ENCODE data around the gene SEPTIN1.
A peak's percentile ranks its signal among the peaks of the same experiment; 100 is the strongest.

The SEPTIN1 gene, protein sequence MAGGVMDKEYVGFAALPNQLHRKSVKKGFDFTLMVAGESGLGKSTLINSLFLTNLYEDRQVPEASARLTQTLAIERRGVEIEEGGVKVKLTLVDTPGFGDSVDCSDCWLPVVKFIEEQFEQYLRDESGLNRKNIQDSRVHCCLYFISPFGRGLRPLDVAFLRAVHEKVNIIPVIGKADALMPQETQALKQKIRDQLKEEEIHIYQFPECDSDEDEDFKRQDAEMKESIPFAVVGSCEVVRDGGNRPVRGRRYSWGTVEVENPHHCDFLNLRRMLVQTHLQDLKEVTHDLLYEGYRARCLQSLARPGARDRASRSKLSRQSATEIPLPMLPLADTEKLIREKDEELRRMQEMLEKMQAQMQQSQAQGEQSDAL

GRCh38 chr16:30382111-30382881 is at the start of gene SEPTIN1:
TSS of gene SEPTIN1 (minus strand) at chr16:30382561. CDS start at chr16:30382542, 19 bp downstream.
- no peak for DNase-seq

- DNase-seq = no peak
These were observed 48.1 kb upstream of the SEPTIN1 start for GRCh38 chr16:30430428-30430970.

DNA sequence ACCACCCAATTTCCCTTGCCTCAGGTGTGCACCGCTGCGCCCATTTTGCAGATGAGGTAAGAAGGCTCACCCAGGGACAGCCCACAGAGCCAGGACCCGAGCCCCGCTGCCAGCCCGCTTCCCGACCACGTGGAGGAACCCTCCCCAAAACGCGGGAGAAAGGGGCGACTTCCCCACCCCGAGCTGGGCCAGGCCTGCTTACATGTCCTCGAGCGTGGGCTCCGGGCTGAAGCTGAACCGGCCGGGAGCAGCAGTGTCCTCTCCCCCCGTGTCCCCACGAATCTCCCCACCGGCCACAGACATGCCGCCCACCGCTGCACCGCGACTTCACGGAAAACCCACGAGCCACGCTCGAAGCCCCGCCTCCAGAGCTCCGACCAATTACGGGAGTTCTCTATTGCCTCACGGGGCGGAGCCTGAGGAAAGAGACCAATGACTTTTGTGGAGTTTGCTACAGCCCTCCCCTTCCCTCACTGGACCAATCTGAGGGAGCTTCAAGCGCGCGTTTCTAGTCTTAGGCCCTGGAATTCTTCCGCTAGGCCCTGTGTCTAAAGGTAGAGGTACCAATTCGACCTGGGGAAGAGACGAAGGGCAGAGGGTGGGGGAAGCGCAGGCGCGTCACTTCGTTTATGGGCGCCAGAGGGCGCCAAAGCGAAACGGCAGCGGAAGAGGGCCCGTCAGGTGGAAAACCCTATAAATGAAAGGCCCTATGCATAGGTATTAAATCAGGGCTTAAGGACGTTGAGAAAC is 47.5 kb upstream of the SEPTIN1 start, which contains the start of gene DCTPP1:
Gene DCTPP1, minus strand, starts transcription at position 353 of the 750 bp plus-strand sequence. Its CDS starts 50 bp downstream, at position 303.
- peak; percentile 99 for DNase-seq

DNA sequence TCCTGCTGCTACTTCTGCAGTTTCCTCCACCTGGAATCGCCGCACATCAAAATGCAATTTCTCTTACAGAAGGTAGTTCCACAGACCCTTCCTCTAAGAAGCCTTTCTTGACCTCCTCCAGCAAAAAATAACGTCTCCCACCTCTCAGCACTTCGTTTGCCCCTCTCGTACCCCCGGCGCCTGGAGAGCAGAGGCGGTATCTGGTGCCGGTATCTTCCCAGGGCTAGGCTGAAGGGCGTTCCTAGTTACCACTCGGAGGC is 47.0 kb upstream of the SEPTIN1 start:
- no peak for DNase-seq

GRCh38 chr16:30428055-30428454 is 45.7 kb upstream of the SEPTIN1 start:
- DNase-seq = no peak

GRCh38 chr16:30421010-30421409 is 38.6 kb upstream of the SEPTIN1 start:
- DNase-seq = no peak

DNA sequence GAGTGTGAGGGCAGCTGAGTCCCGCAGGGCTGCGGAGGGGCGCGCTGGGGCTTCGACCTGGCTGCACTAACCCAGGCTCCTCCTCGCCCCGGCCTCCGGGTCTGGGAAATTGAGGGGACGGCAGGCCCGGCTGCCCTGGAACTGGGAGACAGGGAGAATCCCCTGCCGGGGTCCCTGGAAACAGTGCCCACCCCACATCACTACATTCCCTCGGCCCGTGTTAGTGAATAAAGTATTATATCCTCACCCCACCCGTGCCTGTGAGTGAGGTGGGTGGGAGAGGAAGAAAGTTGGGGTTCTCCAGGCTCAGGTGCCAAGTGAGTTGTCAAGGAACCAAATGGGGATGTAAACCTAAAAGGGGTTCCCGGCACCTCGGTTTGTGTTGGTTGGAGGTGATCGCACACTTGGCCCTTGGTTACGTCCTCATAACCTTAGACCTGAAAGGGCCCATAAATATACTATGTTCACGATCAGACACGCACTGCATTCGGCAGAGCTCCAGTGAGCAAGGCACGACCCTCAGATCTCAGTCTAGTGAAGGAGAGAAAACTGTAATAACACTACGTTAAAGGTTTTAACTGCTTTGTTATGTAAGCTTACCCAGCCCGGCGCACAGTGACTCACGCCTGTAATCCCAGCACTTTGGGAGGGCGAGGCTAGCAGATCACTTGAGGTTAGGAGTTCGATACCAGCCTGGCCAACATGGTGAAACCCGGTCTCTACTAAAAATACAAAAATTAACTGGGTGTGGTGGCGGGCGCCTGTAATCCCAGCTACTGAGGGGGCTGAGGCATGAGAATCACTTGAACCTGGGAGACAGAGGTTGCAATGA is 36.2 kb upstream of the SEPTIN1 start:
- DNase-seq = no peak

DNA sequence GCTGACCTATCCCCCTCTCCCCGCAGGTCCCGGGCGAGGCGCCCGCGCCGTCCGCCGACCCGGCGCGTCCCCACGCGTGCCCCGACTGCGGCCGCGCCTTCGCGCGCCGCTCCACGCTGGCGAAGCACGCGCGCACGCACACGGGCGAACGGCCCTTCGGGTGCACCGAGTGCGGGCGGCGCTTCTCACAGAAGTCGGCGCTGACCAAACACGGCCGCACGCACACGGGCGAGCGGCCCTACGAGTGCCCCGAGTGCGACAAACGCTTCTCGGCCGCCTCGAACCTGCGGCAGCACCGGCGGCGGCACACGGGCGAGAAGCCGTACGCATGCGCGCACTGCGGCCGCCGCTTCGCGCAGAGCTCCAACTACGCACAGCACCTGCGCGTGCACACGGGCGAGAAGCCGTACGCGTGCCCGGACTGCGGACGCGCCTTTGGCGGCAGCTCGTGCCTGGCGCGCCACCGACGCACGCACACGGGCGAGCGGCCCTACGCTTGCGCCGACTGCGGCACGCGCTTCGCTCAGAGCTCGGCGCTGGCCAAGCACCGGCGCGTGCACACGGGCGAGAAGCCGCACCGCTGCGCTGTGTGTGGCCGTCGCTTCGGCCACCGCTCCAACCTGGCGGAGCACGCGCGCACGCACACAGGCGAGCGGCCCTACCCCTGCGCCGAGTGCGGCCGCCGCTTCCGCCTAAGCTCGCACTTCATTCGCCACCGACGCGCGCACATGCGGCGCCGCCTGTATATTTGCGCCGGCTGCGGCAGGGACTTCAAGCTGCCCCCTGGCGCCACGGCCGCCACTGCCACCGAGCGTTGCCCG is 35.4 kb upstream of the SEPTIN1 start:
- peak; percentile 68 for DNase-seq

GRCh38 chr16:30416624-30417528 is 34.5 kb upstream of the SEPTIN1 start:
- DNase-seq = no peak

GRCh38 chr16:30416047-30416603 is 33.8 kb upstream of the SEPTIN1 start:
- DNase-seq = no peak

- DNase-seq = no peak
These were observed 31.8 kb upstream of the SEPTIN1 start for GRCh38 chr16:30414159-30414558.

DNA sequence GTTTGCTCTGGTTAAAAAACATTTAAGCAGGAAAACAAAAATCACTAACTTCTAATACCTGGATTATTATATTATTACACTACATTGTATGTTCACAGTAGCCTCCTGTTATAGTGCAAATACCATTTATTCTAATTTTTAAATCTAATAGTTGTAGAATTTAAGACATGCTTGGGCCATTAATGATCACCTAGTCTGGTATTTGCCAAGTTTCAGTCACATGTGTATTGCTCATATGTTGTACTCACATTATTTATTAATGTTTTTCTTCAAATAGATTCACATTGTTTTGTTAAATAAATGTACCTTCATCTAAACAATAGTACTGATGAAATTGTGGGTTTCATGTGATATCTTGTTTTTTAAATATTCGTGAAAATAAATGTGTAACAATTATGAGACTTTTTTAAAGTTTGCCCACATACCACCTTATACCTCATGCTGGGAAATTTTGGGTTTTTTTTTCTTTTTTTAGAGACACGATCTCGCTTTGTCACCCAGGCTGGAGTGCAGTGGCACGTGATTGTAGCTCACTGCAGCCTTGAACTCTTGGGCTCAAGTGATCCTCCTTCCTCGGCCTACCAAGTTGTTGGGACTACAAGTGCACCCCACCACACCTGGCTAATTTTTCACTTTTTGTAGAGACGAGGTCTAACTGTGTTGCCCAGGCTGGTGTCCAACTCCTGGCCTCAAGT is 30.9 kb upstream of the SEPTIN1 start:
- DNase-seq = no peak

DNA sequence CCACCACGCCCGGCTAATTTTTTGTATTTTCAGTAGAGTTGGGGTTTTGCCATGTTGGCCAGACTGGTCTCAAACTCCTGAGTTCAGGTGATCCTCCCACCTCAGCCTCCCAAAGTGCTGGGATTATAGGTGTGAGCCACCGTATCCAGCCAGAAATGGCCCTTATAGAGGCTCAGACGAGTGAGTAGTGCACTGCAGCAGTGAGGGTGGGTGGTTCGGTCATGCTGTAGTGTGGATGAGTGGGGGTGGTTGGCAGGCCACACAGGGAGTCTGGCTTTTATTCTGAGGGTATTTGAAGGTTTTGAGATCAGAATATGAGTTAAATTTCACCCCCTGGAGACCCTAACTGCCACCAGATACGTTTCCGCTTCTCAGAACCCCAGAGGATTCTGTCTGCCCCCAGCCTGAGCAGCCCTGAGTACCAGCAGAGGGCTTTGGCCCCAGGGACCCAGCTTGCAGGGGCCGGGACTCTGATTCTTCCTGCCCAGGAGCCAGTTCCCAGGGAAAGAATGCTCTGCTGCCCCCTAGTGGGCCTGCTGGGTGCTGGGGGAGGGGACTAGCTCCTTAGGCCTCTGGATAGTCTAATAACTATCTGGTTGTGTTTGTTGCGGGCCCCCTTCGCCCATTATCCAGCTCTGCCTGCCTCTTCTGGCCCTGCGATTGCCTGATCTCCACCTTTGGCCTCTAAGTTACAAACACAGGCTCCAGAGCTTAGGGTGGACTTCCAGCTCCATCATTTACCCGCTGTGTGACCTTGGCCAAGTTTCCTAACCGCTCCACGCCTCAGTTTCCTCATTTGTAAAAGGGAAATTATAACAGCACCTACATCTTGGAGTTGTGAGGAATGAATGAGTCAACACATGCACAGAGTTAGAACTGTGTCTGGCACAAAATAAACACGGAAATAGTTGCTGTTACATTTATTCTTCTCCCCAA is 27.0 kb upstream of the SEPTIN1 start:
- DNase-seq = peak; percentile 60

- no peak for DNase-seq
These were observed 25.6 kb upstream of the SEPTIN1 start for GRCh38 chr16:30407804-30408534.

DNA sequence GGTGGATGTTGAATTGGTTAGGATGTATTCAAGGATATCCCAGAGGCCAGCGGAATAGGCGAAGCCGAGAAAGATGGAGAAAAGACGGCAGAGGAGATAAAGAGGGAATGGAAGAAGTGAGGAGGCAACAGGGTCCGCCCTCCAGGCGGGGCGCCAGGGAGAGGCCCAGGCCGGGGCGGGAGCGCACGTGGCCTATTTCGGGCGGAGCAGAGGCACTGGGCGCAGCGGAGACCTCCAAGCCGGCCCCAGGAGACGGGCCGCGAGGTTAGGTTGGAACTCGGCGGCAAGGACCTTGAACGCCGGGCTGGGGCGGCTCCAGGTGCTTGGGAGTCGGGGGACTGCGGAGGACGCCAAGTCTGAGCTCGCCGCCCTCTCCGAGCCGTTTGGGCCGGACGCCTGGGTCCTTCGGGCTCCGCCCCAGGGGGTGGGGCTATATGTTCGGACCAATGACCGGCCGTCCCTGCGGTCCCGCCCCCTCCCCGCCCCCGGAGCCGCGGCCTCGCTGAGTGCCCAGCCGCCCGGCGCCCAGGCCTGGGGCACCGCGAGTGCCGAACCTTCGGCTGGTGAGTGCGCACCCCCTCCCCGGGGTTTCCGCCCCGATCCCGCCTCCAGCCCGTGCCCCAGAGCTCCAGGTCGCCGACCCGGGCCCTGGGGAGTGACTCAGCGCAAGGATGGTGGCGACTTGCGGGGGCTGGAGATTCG is 24.9 kb upstream of the SEPTIN1 start, which contains the start of gene ZNF771:
Gene ZNF771, plus strand, starts transcription at position 505 of the 702 bp plus-strand sequence. CDS start 448 bp downstream, outside the sequence.
- peak; percentile 71 for DNase-seq

DNA sequence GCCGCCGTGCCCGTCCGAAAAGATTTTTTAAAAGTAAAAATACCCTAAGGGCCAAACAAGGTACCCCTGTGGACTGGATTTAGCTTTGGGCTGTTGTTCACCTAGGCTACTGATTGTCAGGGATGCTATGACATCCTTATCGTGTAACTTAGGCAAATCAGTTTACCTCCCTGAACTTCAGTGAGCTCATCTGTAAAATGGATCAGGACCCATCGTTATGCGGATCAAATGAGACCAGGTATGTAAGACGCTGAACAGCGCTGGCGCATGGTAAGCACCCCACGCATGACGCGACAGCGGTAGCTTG is 24.4 kb upstream of the SEPTIN1 start:
- DNase-seq = no peak
